B cell (primary cell): ENCODE data around the gene SERPINB12. TPM values are rescaled to one million over a fixed set of nuclear protein-coding genes. Genes with fewer than 3 reads are reported as not detected.

ENCODE experiments used
- ATAC-seq: fragments of 200-7000 bp; cut with Tn5 transposase; one replicate; pipeline ENCODE4 v1.10.0; 2021; ENCODE audit warnings: low read depth, mild to moderate bottlenecking, moderate number of reproducible peaks, moderate library complexity
- CTCF ChIA-PET: fragments of 350-600 bp; sonication (Branson Sonifier 250); formaldehyde crosslinking; loops from one replicate; lab custom pipeline; 2021; ENCODE audit warnings: antibody characterized with exemption, inconsistent platforms; lab: Charles Lee
- POLR2A ChIA-PET: fragments of 350-600 bp; sonication (Branson Sonifier 250); formaldehyde crosslinking; loops from one replicate; lab custom pipeline; 2021; ENCODE audit warnings: antibody characterized with exemption; lab: Charles Lee
- DNase-seq: peaks from one replicate; pipeline ENCODE4 v3.0.0; 2013
- H2AFZ ChIP-seq: 2 replicates; pipeline ENCODE4 v1.6.1; 2012; ENCODE audit warnings: mild to moderate bottlenecking, low read depth, low read length; ENCODE audit not compliant: insufficient read depth, poor library complexity, severe bottlenecking
- H3K27ac ChIP-seq, 2 donors: 1 replicate in 1 of 2; 2 replicates in 1 of 2; pipeline ENCODE4 v1.5.1; 2012 to 2013; ENCODE audit warnings: low read length in 2 of 2, mild to moderate bottlenecking in 2 of 2, moderate library complexity in 1 of 2
- H3K27me3 ChIP-seq, 4 experiments: fragments of 200-600 bp in 1 of 4; sonication (generic) in 1 of 4; replicated peaks in 1 of 4; 1 replicate in 2 of 4; 2 replicates in 2 of 4; pipeline versions ENCODE4 v1.6.1 to v1.7.0; 2013 to 2016; ENCODE audit warnings: low read length in 3 of 4, mild to moderate bottlenecking in 2 of 4, mixed read lengths in 1 of 4, moderate library complexity in 1 of 4; ENCODE audit not compliant: insufficient read depth in 4 of 4, control insufficient read depth in 3 of 4; ENCODE audit errors: control extremely low read depth in 1 of 4
- H3K36me3 ChIP-seq, 2 experiments: replicated peaks in 1 of 2; 1 replicate in 1 of 2; 2 replicates in 1 of 2; pipeline versions ENCODE4 v1.6.1 to v1.7.1; 2013; ENCODE audit warnings: low read length in 1 of 2; ENCODE audit not compliant: insufficient read depth in 2 of 2, control insufficient read depth in 1 of 2; ENCODE audit errors: control extremely low read depth in 1 of 2, extremely low read depth in 1 of 2
- H3K4me1 ChIP-seq, 2 donors: fragments of 200-600 bp in 1 of 2; sonication (generic) in 1 of 2; 1 replicate in 1 of 2; 2 replicates in 1 of 2; pipeline versions ENCODE4 v1.5.1 to v1.6.1; 2013 to 2017; ENCODE audit warnings: low read length in 2 of 2; ENCODE audit not compliant: control insufficient read depth in 2 of 2, insufficient read depth in 2 of 2
- H3K4me2 ChIP-seq: replicated peaks from 2 replicates; pipeline ENCODE3; 2012; ENCODE audit warnings: mild to moderate bottlenecking, low read depth, low read length; ENCODE audit not compliant: poor library complexity, severe bottlenecking
- H3K4me3 ChIP-seq, 5 experiments: fragments of 200-600 bp in 1 of 5; sonication (generic) in 1 of 5; 1 replicate in 3 of 5; 2 replicates in 2 of 5; pipeline versions ENCODE4 v1.5.1 to v1.7.0; 2011 to 2016; ENCODE audit warnings: low read length in 4 of 5, mild to moderate bottlenecking in 4 of 5, low read depth in 2 of 5, control low read depth in 1 of 5, moderate library complexity in 1 of 5; ENCODE audit not compliant: insufficient read depth in 1 of 5; ENCODE audit errors: control extremely low read depth in 1 of 5, extremely low read depth in 1 of 5
- H3K79me2 ChIP-seq: fragments of 200-600 bp; sonication (generic); one replicate; pipeline ENCODE4 v1.6.0; 2016; ENCODE audit warnings: low read length; ENCODE audit not compliant: control insufficient read depth, insufficient read depth
- H3K9ac ChIP-seq: fragments of 200-600 bp; sonication (generic); 2 replicates; pipeline ENCODE4 v1.6.1; 2017; ENCODE audit warnings: mild to moderate bottlenecking, low read length, moderate library complexity
- H3K9me3 ChIP-seq, 3 donors: one replicate each; pipeline versions ENCODE4 v1.6.1 to v1.7.1; 2013; ENCODE audit warnings: low read length in 2 of 3; ENCODE audit not compliant: control insufficient read depth in 2 of 3, insufficient read depth in 1 of 3; ENCODE audit errors: control extremely low read depth in 1 of 3
- H4K20me1 ChIP-seq: 2 replicates; pipeline ENCODE4 v1.6.0; 2012; ENCODE audit warnings: mild to moderate bottlenecking, low read length; ENCODE audit not compliant: insufficient read depth, control insufficient read depth, poor library complexity, severe bottlenecking
- H3K27ac Mint-ChIP-seq: one replicate; pipeline ENCODE4 v1.8.0; 2021; ENCODE audit warnings: mixed read lengths
- H3K27me3 Mint-ChIP-seq: one replicate; pipeline ENCODE4 v1.8.0; 2021; ENCODE audit warnings: mixed read lengths
- H3K4me1 Mint-ChIP-seq: one replicate; pipeline ENCODE4 v1.8.0; 2021; ENCODE audit warnings: mixed read lengths
- H3K4me3 Mint-ChIP-seq: one replicate; pipeline ENCODE4 v1.8.0; 2021; ENCODE audit warnings: mixed read lengths
- H3K9me3 Mint-ChIP-seq: one replicate; pipeline ENCODE4 v1.8.0; 2022; ENCODE audit warnings: mixed read lengths; ENCODE audit not compliant: insufficient read depth
- CTCF ChIP-seq: fragments of 200-600 bp; IDR thresholded peaks from one replicate; pipeline ENCODE4 v1.8.0; 2022; ENCODE audit warnings: antibody characterized with exemption, mild to moderate bottlenecking
- EZH2 ChIP-seq: IDR thresholded peaks from 2 replicates; pipeline ENCODE4 v1.6.1; 2012; ENCODE audit warnings: borderline replicate concordance, low read depth, mild to moderate bottlenecking, moderate library complexity, low read length; ENCODE audit not compliant: insufficient read depth, poor library complexity, severe bottlenecking
- WGBS: methylation state at CpG from one replicate; pipeline ENCODE4 v1.1.5; 2013; ENCODE audit warnings: missing lambda C conversion rate; ENCODE audit not compliant: insufficient coverage; 5-methylcytosine and 5-hydroxymethylcytosine counted together
- intact Hi-C: fragments of 100-400 bp; cut with micrococcal nuclease; formaldehyde crosslinking; loops from one replicate; pipeline ENCODE4 v1.10.0; 2022
- polyA plus RNA-seq: library from polyadenylated mRNA; depleted of rRNA; stranded (reverse); fragments of >200 nt; gene quantifications from 2 replicates; pipeline ENCODE4 v1.2.3, GENCODE V29; 2012
- total RNA-seq, 2 donors: library from RNA; stranded (reverse); fragments of 120-200 nt in 1 of 2; gene quantifications; 1 replicate in 1 of 2; 2 replicates in 1 of 2; pipeline versions ENCODE4 v1.2.3 to v1.2.4, GENCODE V29; 2013 to 2022

SERPINB12 gene
- total and polyA plus RNA-seq, 2 donors (not counting 1 experiment from before 2014, with no cell fraction given): not detected

GRCh38 chr18:63506336-63506646, 35.9 kb upstream of the SERPINB12 start:
- no peak for ATAC-seq
- H3K9me3 ChIP-seq: no peaks in the 10 kb centered on the region
- H3K79me2 ChIP-seq: no peaks in the 10 kb centered on the region
- DNase-seq: no peak
- no peak overlapping the region for H3K4me3 ChIP-seq
- no peaks in the 10 kb centered on the region for H3K4me1 Mint-ChIP-seq
- no peak overlapping the region for H2AFZ ChIP-seq
- peaks cover 38% of the 10 kb centered on the region for H3K27me3 Mint-ChIP-seq
- POLR2A ChIA-PET: no interaction called here
- no peaks in the 10 kb centered on the region for H3K4me1 ChIP-seq
- H4K20me1 ChIP-seq: no peaks in the 10 kb centered on the region
- H3K9me3 Mint-ChIP-seq: no peaks in the 10 kb centered on the region
- TF ChIP-seq EZH2 (no peak), CTCF (peak; percentile 11)
- H3K27ac Mint-ChIP-seq: no peak overlapping the region
- intact Hi-C loops: no loop called here
- WGBS: no CpG with 5 or more reads among the region's 3 CpGs
- no peak overlapping the region for H3K9ac ChIP-seq
- H3K4me3 Mint-ChIP-seq: no peak overlapping the region
- H3K36me3 ChIP-seq: no peaks in the 10 kb centered on the region
- CTCF ChIA-PET: interaction anchor here (1.2 to 8.1 kb wide), 3 partner anchors 8 to 479 kb away, joined by 3 to 47 read pairs (median 3); no protein-coding TSS in a partner anchor
- peaks cover 0 to 7% (median 0%) of the 10 kb centered on the region in 4 experiments for H3K27me3 ChIP-seq
- H3K27ac ChIP-seq: no peak overlapping the region
- H3K4me2 ChIP-seq: no peak overlapping the region

- H3K27me3 Mint-ChIP-seq: peaks cover 46% of the 10 kb centered on the region
- H3K79me2 ChIP-seq: no peaks in the 10 kb centered on the region
- no peaks in the 10 kb centered on the region for H3K4me1 ChIP-seq
- no peaks in the 10 kb centered on the region for H3K4me1 Mint-ChIP-seq
- H3K36me3 ChIP-seq: no peaks in the 10 kb centered on the region
- ChIA-PET POLR2A (no interaction called here), CTCF (interaction anchor here (8.1 kb wide), 1 partner anchor 9 kb away, joined by 47 read pairs; no protein-coding TSS in a partner anchor)
- intact Hi-C loops: no loop called here
- H3K27me3 ChIP-seq: peaks cover 0 to 5% (median 0%) of the 10 kb centered on the region in 4 experiments
- no peak overlapping the region for H3K9ac ChIP-seq
- no peak for TF ChIP-seq CTCF
- no peak for TF ChIP-seq EZH2
- H3K9me3 ChIP-seq: no peaks in the 10 kb centered on the region
- no peak overlapping the region for H3K4me3 Mint-ChIP-seq
- 0% methylated on average over 1 of the region's 3 CpGs for WGBS
- H3K27ac Mint-ChIP-seq: no peak overlapping the region
- no peak for ATAC-seq
- no peak overlapping the region for H3K27ac ChIP-seq
- no peak for DNase-seq
- no peaks in the 10 kb centered on the region for H4K20me1 ChIP-seq
- H2AFZ ChIP-seq: no peak overlapping the region
- no peak overlapping the region for H3K4me2 ChIP-seq
- H3K9me3 Mint-ChIP-seq: no peaks in the 10 kb centered on the region
- no peak overlapping the region for H3K4me3 ChIP-seq
Measured at GRCh38 chr18:63508596-63508995, 33.6 kb upstream of the SERPINB12 start.
